Measurements from ENCODE around the gene PSORS1C2. TPM values are rescaled to one million over a fixed set of nuclear protein-coding genes. Genes with fewer than 3 reads are reported as not detected.

The PSORS1C2 gene
- total and polyA plus RNA-seq, 2 donors (not counting 1 experiment from before 2014, with no cell fraction given), result not detected

DNA sequence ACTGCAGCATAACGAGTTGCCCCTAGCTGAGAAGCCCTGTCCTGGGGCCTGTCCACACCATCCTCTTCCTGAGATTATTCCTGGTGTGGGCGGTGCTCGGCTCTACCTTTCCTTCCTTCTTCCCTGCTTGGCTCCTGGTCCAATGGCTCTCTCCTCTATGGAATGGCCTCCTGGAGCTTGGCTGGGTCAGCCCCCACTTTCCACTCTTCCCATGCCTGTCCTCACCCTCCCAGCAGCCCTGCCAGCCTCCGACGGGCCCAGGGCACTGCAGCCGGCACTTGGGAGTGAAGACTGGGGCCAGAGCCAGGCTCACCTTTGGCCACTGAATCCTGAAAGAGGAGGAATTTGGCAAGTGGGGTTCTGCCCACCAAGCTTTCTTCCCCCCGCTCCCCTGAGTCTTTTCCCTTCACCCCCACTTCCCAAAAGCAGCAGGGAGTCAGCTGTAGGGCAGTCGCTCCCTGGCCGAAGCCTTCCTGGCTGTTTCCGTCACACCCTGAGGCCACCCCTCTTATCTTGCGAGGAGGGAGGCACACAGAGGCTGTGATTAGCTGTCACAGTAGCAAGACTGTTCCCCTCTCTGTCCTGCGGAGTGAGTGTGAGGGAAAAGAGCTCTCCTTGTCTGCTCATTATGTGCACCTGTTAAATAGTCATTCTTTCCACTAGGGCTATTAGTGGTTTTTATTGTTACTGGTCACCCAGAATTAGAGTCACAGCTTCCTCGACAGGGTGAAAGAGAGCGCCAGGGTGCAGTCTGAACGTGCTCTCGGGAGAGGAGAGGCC, 12.3 kb downstream of the PSORS1C2 start:
- Histone ChIP-seq H3K4me2 (replicated peaks; ENCODE audit: low read depth, low read length, poor library complexity, severe bottlenecking) (no peak overlapping the region), H3K4me1 (ENCODE audit: control insufficient read depth in 2 of 2, insufficient read depth in 2 of 2, low read length in 2 of 2) (peaks cover 0 to 3% of the 10 kb centered on the region in 2 donors), H3K27me3 (replicated peaks in 1 of 4; ENCODE audit: control extremely low read depth in 1 of 4, control insufficient read depth in 3 of 4, insufficient read depth in 4 of 4, low read length in 3 of 4) (peaks cover 0 to 7% (median 2%) of the 10 kb centered on the region in 4 experiments), H4K20me1 (ENCODE audit: control insufficient read depth, insufficient read depth, low read length, poor library complexity, severe bottlenecking) (no peaks in the 10 kb centered on the region), H3K79me2 (ENCODE audit: control insufficient read depth, insufficient read depth, low read length) (no peaks in the 10 kb centered on the region), H3K9me3 (ENCODE audit: control extremely low read depth in 1 of 3, control insufficient read depth in 2 of 3, insufficient read depth in 1 of 3, low read length in 2 of 3) (no peaks in the 10 kb centered on the region), H3K4me3 (ENCODE audit: control extremely low read depth in 1 of 5, extremely low read depth in 1 of 5, insufficient read depth in 1 of 5, low read depth in 2 of 5, low read length in 4 of 5) (no peak overlapping the region), H3K36me3 (replicated peaks in 1 of 2; ENCODE audit: control extremely low read depth in 1 of 2, control insufficient read depth in 1 of 2, extremely low read depth in 1 of 2, insufficient read depth in 2 of 2, low read length in 1 of 2) (no peaks in the 10 kb centered on the region), H3K9ac (ENCODE audit: low read length) (no peak overlapping the region), H3K27ac (ENCODE audit: low read length in 2 of 2) (no peak overlapping the region), H2AFZ (ENCODE audit: insufficient read depth, low read depth, low read length, poor library complexity, severe bottlenecking) (no peak overlapping the region)
- CTCF ChIA-PET, result interaction anchor here (1.0 to 2.2 kb wide), 12 partner anchors 10 to 316 kb away, joined by 3 to 9 read pairs (median 4); partner anchors contain the start of genes C6orf15 and VARS2
- Mint-ChIP-seq H3K9me3 (ENCODE audit: insufficient read depth) (no peaks in the 10 kb centered on the region), H3K27ac (no peak overlapping the region), H3K4me3 (no peak overlapping the region), H3K27me3 (peaks cover 24% of the 10 kb centered on the region), H3K4me1 (peaks cover 4% of the 10 kb centered on the region)
- 88% methylated on average over 14 of the region's 16 CpGs for WGBS (ENCODE audit: insufficient coverage)
- intact Hi-C loops (cut with micrococcal nuclease), result no loop called here
- DNase-seq, result no peak
- ATAC-seq (ENCODE audit: low read depth), result no peak
- TF ChIP-seq, protein P1, sequence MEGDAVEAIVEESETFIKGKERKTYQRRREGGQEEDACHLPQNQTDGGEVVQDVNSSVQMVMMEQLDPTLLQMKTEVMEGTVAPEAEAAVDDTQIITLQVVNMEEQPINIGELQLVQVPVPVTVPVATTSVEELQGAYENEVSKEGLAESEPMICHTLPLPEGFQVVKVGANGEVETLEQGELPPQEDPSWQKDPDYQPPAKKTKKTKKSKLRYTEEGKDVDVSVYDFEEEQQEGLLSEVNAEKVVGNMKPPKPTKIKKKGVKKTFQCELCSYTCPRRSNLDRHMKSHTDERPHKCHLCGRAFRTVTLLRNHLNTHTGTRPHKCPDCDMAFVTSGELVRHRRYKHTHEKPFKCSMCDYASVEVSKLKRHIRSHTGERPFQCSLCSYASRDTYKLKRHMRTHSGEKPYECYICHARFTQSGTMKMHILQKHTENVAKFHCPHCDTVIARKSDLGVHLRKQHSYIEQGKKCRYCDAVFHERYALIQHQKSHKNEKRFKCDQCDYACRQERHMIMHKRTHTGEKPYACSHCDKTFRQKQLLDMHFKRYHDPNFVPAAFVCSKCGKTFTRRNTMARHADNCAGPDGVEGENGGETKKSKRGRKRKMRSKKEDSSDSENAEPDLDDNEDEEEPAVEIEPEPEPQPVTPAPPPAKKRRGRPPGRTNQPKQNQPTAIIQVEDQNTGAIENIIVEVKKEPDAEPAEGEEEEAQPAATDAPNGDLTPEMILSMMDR (IDR thresholded peaks at IDR 0.05), result no peak
- TF ChIP-seq EZH2 (IDR thresholded peaks at IDR 0.05; ENCODE audit: borderline replicate concordance, insufficient read depth, low read depth, low read length, poor library complexity, severe bottlenecking), result no peak
- POLR2A ChIA-PET, result interaction anchor here (0.6 kb wide), 1 partner anchor 258 kb away, joined by 3 read pairs; no protein-coding TSS in a partner anchor
